CD4-positive, alpha-beta T cell (primary cell): ENCODE measurements around the gene CTNNA3. TPM values are rescaled to one million over a fixed set of nuclear protein-coding genes. Genes with fewer than 3 reads are reported as not detected.

ENCODE experiments used
- ATAC-seq: fragments of 200-7000 bp; cut with Tn5 transposase; one replicate; pipeline ENCODE4 v1.10.0; 2022; ENCODE audit warnings: mild to moderate bottlenecking; ENCODE audit not compliant: poor library complexity
- CTCF ChIA-PET: fragments of 350-600 bp; sonication (Branson Sonifier 250); formaldehyde crosslinking; loops from one replicate; lab custom pipeline; 2021; ENCODE audit warnings: antibody characterized with exemption, inconsistent platforms; lab: Charles Lee
- POLR2A ChIA-PET: fragments of 350-600 bp; sonication (Branson Sonifier 250); formaldehyde crosslinking; loops from one replicate; lab custom pipeline; 2021; ENCODE audit warnings: antibody characterized with exemption, inconsistent platforms; lab: Charles Lee
- DNase-seq, 14 experiments: peaks; one replicate each; pipeline ENCODE4 v3.0.0-alpha.2; 2013 to 2020; ENCODE audit warnings: mixed read lengths in 2 of 14
- H3K27ac ChIP-seq, 2 donors: one replicate each; pipeline versions ENCODE4 v1.5.1 to v1.7.0; 2013; ENCODE audit warnings: low read length in 2 of 2, low read depth in 1 of 2, mild to moderate bottlenecking in 1 of 2
- H3K27me3 ChIP-seq, 2 experiments: 1 replicate in 1 of 2; 2 replicates in 1 of 2; pipeline versions ENCODE4 v1.6.1 to v1.7.0; 2013; ENCODE audit warnings: low read length in 2 of 2, control low read depth in 1 of 2, mild to moderate bottlenecking in 1 of 2, moderate library complexity in 1 of 2; ENCODE audit not compliant: insufficient read depth in 2 of 2, control insufficient read depth in 1 of 2
- H3K36me3 ChIP-seq: one replicate; pipeline ENCODE4 v1.6.1; 2013; ENCODE audit warnings: low read length, control low read depth; ENCODE audit not compliant: insufficient read depth
- H3K4me1 ChIP-seq: one replicate; pipeline ENCODE4 v1.6.1; 2013; ENCODE audit warnings: low read length, control low read depth; ENCODE audit not compliant: insufficient read depth
- H3K4me3 ChIP-seq: one replicate; pipeline ENCODE4 v1.5.1; 2013; ENCODE audit warnings: mild to moderate bottlenecking, low read length, moderate library complexity
- H3K9me3 ChIP-seq, 2 experiments: 1 replicate in 1 of 2; 2 replicates in 1 of 2; pipeline versions ENCODE4 v1.6.1 to v1.7.0; 2013; ENCODE audit warnings: low read length in 2 of 2, mild to moderate bottlenecking in 2 of 2, control low read depth in 1 of 2, moderate library complexity in 1 of 2; ENCODE audit not compliant: control insufficient read depth in 1 of 2, insufficient read depth in 1 of 2
- H3K27ac Mint-ChIP-seq: one replicate; pipeline ENCODE4 v1.8.0; 2020; ENCODE audit warnings: mixed read lengths
- H3K27me3 Mint-ChIP-seq: one replicate; pipeline ENCODE4 v1.8.0; 2021; ENCODE audit warnings: mixed read lengths
- H3K36me3 Mint-ChIP-seq: one replicate; pipeline ENCODE4 v1.8.0; 2021; ENCODE audit warnings: low read depth, mixed read lengths
- H3K4me1 Mint-ChIP-seq: one replicate; pipeline ENCODE4 v1.8.0; 2021; ENCODE audit warnings: low read depth, mixed read lengths
- H3K4me3 Mint-ChIP-seq: one replicate; pipeline ENCODE4 v1.8.0; 2020; ENCODE audit warnings: mild to moderate bottlenecking, mixed read lengths
- H3K9me3 Mint-ChIP-seq: one replicate; pipeline ENCODE4 v1.8.0; 2020; ENCODE audit warnings: mixed read lengths
- intact Hi-C, 2 experiments: fragments of 100-400 bp; cut with DNase I in 1 of 2; cut with micrococcal nuclease in 1 of 2; formaldehyde crosslinking; loops; one replicate each; pipeline versions ENCODE4 v1.15.1 to v1.9.0; 2023 to 2025; cut with DNase I, micrococcal nuclease
- total RNA-seq, 174 experiments: library from RNA in 2 of 174; stranded (reverse) in 2 of 174; gene quantifications; one replicate each; pipeline ENCODE4 v1.2.3 and lab custom pipeline; 2021 to 2026
- TF ChIP-seq, protein P1 (sequence below): fragments of 200-600 bp; IDR thresholded peaks from one replicate; pipeline ENCODE4 v1.8.0; 2022; ENCODE audit warnings: antibody characterized with exemption, mild to moderate bottlenecking

CTNNA3 gene
- total RNA-seq, 2 experiments from 2014 or later: 0.80 TPM; not detected in 1

DNA sequence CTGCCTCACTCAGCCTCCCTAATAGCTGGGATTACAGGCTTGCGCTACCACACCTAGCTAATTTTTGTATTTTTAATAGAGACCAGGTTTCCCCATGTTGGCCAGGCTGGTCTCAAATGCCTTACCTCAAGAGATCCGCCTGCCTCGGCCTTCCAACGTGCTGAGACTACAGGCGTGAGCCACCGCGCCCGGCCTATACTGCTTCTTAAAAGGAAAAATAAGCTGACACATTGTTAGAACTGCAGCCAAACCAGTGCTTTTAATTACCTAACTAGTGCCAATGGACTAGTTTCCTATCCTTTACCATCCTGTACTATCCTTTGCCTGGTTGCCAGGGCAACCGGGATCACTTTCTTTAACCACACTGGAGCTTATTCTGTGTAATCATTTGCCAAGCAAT lies 662.1 kb downstream of the CTNNA3 start:
- ChIA-PET POLR2A (no interaction called here), CTCF (no interaction called here)
- Mint-ChIP-seq H3K36me3 (no peaks in the 10 kb centered on the region), H3K4me1 (no peaks in the 10 kb centered on the region), H3K4me3 (no peak overlapping the region), H3K27me3 (no peaks in the 10 kb centered on the region), H3K9me3 (no peaks in the 10 kb centered on the region), H3K27ac (no peak overlapping the region)
- no peak for ATAC-seq
- Histone ChIP-seq H3K4me3 (no peak overlapping the region), H3K27me3 (no peaks in the 10 kb centered on the region), H3K27ac (no peak overlapping the region), H3K4me1 (no peaks in the 10 kb centered on the region), H3K36me3 (no peaks in the 10 kb centered on the region), H3K9me3 (no peaks in the 10 kb centered on the region)
- intact Hi-C loops: no loop called here
- TF ChIP-seq, protein P1, sequence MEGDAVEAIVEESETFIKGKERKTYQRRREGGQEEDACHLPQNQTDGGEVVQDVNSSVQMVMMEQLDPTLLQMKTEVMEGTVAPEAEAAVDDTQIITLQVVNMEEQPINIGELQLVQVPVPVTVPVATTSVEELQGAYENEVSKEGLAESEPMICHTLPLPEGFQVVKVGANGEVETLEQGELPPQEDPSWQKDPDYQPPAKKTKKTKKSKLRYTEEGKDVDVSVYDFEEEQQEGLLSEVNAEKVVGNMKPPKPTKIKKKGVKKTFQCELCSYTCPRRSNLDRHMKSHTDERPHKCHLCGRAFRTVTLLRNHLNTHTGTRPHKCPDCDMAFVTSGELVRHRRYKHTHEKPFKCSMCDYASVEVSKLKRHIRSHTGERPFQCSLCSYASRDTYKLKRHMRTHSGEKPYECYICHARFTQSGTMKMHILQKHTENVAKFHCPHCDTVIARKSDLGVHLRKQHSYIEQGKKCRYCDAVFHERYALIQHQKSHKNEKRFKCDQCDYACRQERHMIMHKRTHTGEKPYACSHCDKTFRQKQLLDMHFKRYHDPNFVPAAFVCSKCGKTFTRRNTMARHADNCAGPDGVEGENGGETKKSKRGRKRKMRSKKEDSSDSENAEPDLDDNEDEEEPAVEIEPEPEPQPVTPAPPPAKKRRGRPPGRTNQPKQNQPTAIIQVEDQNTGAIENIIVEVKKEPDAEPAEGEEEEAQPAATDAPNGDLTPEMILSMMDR: no peak
- DNase-seq: no peak

DNA sequence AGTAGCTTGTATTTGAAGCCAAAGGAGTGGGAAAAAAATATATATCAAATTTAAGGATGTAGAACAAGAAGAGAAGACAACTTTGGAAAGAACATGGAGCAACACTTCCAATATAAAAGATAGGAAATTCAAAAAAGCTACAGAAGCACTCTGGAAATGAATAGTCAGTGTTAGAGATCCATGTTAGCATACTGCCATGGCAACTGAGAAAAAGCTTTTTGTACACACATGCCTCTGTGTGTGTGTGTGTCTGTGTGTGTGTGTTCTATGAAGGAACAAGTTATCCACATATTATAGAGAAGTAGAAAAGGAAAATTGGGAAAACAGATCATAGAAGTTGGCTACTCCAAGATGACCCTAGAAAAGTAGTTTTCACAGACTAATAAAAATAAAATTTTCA lies 673.9 kb downstream of the CTNNA3 start:
- Histone ChIP-seq H3K27me3 (no peaks in the 10 kb centered on the region), H3K27ac (no peak overlapping the region), H3K4me1 (no peaks in the 10 kb centered on the region), H3K4me3 (no peak overlapping the region), H3K9me3 (no peaks in the 10 kb centered on the region), H3K36me3 (no peaks in the 10 kb centered on the region)
- Mint-ChIP-seq H3K36me3 (no peaks in the 10 kb centered on the region), H3K9me3 (no peaks in the 10 kb centered on the region), H3K27me3 (no peaks in the 10 kb centered on the region), H3K27ac (no peak overlapping the region), H3K4me1 (no peaks in the 10 kb centered on the region), H3K4me3 (no peak overlapping the region)
- intact Hi-C loops: no loop called here
- DNase-seq (no peak), ATAC-seq (no peak)
- POLR2A ChIA-PET: no interaction called here
- TF ChIP-seq, protein P1: no peak
- CTCF ChIA-PET: no interaction called here

DNA sequence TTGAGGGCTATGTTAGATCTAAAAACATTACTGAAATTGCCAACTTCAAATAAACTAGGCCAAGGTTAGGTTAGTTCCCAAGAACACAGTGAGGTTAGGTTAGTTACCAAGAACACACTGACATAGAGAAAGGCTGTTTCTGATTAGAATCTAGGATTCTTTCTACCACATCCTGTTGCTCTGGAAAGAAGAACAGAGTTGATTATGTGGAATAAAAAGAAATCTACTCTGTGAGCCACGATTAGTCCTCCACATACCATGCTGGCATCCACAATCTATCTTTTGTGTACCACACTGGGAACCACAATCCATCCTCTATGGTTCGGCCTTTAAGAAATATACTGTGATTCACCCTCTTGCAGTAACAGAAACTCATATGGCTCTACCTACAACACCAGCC lies 678.8 kb downstream of the CTNNA3 start:
- H3K27me3 ChIP-seq: no peaks in the 10 kb centered on the region
- ChIA-PET CTCF (no interaction called here), POLR2A (no interaction called here)
- ATAC-seq (no peak), DNase-seq (no peak)
- no peaks in the 10 kb centered on the region for H3K36me3 ChIP-seq
- H3K4me3 ChIP-seq: no peak overlapping the region
- no peaks in the 10 kb centered on the region for H3K9me3 ChIP-seq
- no peak overlapping the region for H3K27ac ChIP-seq
- Mint-ChIP-seq H3K4me3 (no peak overlapping the region), H3K4me1 (no peaks in the 10 kb centered on the region), H3K36me3 (no peaks in the 10 kb centered on the region), H3K9me3 (no peaks in the 10 kb centered on the region), H3K27ac (no peak overlapping the region), H3K27me3 (no peaks in the 10 kb centered on the region)
- no peaks in the 10 kb centered on the region for H3K4me1 ChIP-seq
- TF ChIP-seq, protein P1: no peak
- intact Hi-C loops: no loop called here
